ENCODE data around the gene FGF7. TPM values are rescaled to one million over a fixed set of nuclear protein-coding genes. Genes with fewer than 3 reads are reported as not detected.
"Not testable (repeated sequence)": the region's sequence is repeated elsewhere in the genome, so short reads cannot be mapped to it uniquely, and the experiment has no call there.

The FGF7 gene
- total RNA-seq, 4 donors from 2014 or later: 53.5 to 106 (median 64.0) TPM

DNA sequence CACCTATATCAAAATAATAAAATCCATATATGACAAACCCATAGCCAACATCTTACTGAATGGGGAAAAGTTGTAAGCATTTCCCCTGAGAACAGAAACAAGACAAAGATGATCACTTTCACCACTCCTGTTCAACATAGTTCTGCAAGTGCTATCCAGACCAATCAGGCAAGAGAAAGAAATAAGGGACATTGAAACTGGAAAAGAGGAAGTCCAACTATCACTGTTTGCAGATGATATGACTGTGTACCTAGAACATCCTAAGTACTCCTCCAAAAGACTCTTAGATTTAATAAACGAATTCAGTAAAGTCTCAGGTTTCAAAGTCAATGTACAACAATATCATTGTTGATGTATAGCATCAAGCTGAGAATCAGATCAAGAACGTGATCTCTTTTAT, 35.6 kb upstream of the FGF7 start:
- no peaks in the 10 kb centered on the region for H3K27me3 ChIP-seq
- intact Hi-C loops (cut with DNase I): no loop called here
- no peak overlapping the region for H3K4me3 ChIP-seq
- no peaks in the 10 kb centered on the region for H3K36me3 ChIP-seq
- no peaks in the 10 kb centered on the region for H3K4me1 ChIP-seq
- DNase-seq (ENCODE audit: extremely low spot score): no peak
- H3K9me3 ChIP-seq: no peaks in the 10 kb centered on the region
- no peak overlapping the region for H3K27ac ChIP-seq (replicated peaks in 1 of 4)
- WGBS: 95% methylated on average over 2 of the region's 2 CpGs
- TF ChIP-seq, protein P1, sequence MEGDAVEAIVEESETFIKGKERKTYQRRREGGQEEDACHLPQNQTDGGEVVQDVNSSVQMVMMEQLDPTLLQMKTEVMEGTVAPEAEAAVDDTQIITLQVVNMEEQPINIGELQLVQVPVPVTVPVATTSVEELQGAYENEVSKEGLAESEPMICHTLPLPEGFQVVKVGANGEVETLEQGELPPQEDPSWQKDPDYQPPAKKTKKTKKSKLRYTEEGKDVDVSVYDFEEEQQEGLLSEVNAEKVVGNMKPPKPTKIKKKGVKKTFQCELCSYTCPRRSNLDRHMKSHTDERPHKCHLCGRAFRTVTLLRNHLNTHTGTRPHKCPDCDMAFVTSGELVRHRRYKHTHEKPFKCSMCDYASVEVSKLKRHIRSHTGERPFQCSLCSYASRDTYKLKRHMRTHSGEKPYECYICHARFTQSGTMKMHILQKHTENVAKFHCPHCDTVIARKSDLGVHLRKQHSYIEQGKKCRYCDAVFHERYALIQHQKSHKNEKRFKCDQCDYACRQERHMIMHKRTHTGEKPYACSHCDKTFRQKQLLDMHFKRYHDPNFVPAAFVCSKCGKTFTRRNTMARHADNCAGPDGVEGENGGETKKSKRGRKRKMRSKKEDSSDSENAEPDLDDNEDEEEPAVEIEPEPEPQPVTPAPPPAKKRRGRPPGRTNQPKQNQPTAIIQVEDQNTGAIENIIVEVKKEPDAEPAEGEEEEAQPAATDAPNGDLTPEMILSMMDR (IDR thresholded peaks at IDR 0.05): no peak
- TF ChIP-seq POLR2AphosphoS5 (IDR thresholded peaks at IDR 0.05): no peak
- TF ChIP-seq EP300 (IDR thresholded peaks at IDR 0.05): no peak
- TF ChIP-seq POLR2A (IDR thresholded peaks at IDR 0.05; ENCODE audit: low read depth): no peak

DNA sequence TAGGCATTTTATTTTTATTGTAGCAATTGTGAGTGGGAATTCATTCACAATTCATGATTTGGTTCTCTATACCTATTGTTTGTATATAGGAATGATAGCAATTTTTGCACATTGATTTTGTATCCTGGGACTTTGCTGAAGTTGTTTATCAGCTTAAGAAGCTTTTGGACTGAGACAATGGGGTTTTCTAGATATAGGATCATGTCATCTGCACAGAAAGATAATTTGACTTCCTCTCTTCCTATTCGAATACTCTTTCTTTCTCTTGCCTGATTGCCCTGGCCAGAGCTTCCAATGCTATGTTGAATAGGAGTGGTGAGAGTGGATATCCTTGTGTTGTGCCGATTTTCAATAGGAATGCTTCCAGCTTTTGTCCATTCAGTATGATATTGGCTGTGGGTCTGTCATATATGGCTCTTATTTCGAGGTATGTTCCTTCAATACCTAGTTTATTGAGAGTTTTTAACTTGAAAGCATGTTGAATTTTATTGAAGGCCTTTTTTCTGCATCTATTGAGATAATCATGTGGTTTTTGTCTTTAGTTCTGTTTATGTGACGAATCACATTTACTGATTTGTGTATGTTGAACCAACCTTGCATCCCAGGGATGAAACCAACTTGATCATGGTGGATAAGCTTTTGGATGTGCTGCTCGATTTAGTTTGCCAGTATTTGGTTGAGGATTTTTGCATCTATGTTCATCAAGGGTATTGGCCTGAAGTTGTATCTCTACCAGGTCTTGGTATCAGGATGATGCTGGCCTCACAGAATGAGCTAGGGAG, 20.3 kb upstream of the FGF7 start:
- H3K4me1 ChIP-seq; DNase-seq (ENCODE audit: extremely low spot score); H3K27me3 ChIP-seq; H3K4me3 ChIP-seq; H3K36me3 ChIP-seq; intact Hi-C loops (cut with DNase I); H3K27ac ChIP-seq (replicated peaks in 1 of 4); H3K9me3 ChIP-seq: not testable (repeated sequence)
- WGBS: 89% methylated on average over 5 of the region's 5 CpGs

DNA sequence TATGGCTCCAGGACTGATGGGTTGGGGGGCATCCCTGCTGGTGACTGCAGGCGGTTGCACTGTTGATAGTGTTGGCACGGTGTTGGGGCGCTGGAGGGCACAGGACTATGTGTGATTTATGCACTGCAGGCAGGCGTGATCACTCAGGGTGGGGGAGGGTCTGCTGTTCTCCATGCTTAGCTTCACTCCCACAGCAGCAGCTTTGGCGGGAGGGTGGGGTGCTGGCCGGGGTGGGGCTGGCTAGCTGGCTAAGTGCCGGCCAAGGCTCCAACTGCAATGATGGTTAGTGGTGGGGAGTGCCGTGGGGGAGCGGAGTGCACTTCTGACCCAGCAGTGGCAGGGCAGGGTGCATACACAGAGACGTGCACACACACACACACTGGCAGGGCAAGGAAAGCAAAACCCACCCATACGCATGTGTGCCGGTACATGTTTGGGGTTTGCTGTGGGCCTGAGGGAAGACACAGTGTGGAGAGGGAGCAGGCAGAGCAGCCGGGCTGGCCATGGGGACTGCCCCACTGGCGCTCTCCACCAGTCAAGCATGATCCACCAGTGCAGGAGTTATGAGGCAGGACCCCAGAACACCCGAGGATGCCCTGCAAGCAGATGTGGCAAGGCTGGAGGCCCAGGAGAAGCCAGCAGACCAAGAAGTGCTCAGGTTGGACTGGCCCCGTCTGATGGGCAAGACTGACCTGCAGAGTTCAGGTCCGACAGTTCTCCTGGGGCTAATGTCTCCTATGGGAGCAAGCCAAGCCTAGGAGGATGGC, 16.5 kb upstream of the FGF7 start:
- Histone ChIP-seq H3K4me3 (no peak overlapping the region), H3K36me3 (no peaks in the 10 kb centered on the region), H3K9me3 (no peaks in the 10 kb centered on the region), H3K27ac (replicated peaks in 1 of 4) (no peak overlapping the region), H3K27me3 (no peaks in the 10 kb centered on the region), H3K4me1 (no peaks in the 10 kb centered on the region)
- DNase-seq (ENCODE audit: extremely low spot score): no peak
- 97% methylated on average over 15 of the region's 17 CpGs for WGBS
- intact Hi-C loops (cut with DNase I): no loop called here
- TF ChIP-seq POLR2AphosphoS5 (IDR thresholded peaks at IDR 0.05) (no peak), POLR2A (IDR thresholded peaks at IDR 0.05; ENCODE audit: low read depth) (no peak), EP300 (IDR thresholded peaks at IDR 0.05) (no peak)
- TF ChIP-seq, protein P1 (IDR thresholded peaks at IDR 0.05): no peak

DNA sequence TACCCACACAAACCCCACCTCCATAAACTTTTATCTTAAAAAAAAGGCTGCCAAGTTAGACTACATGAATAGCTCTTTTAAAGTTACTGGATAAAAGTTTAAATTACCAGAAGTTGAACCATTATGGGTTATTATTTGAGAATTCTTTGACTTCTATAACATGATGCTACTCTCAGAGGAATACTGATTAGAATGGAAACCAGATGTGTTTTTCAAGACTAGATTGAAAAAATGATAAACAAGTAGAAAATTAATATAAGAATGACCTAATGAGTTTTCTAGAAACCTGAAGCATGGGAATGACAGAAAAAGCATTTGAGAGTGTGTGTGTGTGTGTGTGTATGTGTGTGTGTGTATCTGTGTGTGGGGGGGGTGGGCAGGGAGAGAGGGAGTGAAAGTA, 12.4 kb upstream of the FGF7 start:
- TF ChIP-seq POLR2A (IDR thresholded peaks at IDR 0.05; ENCODE audit: low read depth) (no peak), POLR2AphosphoS5 (IDR thresholded peaks at IDR 0.05) (no peak), EP300 (IDR thresholded peaks at IDR 0.05) (no peak)
- TF ChIP-seq, protein P1 (IDR thresholded peaks at IDR 0.05): no peak
- Histone ChIP-seq H3K9me3 (no peaks in the 10 kb centered on the region), H3K4me3 (no peak overlapping the region), H3K4me1 (no peaks in the 10 kb centered on the region), H3K27ac (replicated peaks in 1 of 4) (no peak overlapping the region), H3K36me3 (no peaks in the 10 kb centered on the region), H3K27me3 (no peaks in the 10 kb centered on the region)
- intact Hi-C loops (cut with DNase I): no loop called here
- DNase-seq (ENCODE audit: extremely low spot score): no peak

DNA sequence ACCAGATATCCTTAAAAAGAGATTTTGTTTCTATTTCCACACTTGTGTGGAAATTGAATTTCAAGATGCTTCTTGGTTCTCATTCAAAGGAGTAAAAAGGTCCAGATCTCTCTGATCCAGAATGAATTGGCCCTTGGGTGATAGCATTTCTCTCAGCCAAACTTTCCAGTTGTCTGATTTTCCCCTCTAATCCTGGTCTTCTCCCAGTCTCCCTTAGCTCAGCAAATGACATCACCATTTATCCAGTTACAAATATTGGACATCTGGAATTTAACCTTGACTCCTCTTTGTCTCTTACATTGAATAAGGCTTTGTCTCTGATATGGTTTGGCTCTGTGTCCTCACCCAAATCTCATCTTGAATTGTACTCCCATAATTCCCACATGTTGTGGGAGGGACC, 10.2 kb upstream of the FGF7 start:
- H3K4me3 ChIP-seq: no peak overlapping the region
- no peaks in the 10 kb centered on the region for H3K9me3 ChIP-seq
- no peak for TF ChIP-seq EP300 (IDR thresholded peaks at IDR 0.05)
- TF ChIP-seq POLR2A (IDR thresholded peaks at IDR 0.05; ENCODE audit: low read depth): no peak
- TF ChIP-seq, protein P1 (IDR thresholded peaks at IDR 0.05): no peak
- no peak for TF ChIP-seq POLR2AphosphoS5 (IDR thresholded peaks at IDR 0.05)
- H3K36me3 ChIP-seq: no peaks in the 10 kb centered on the region
- no peaks in the 10 kb centered on the region for H3K27me3 ChIP-seq
- H3K4me1 ChIP-seq: no peaks in the 10 kb centered on the region
- no peak for DNase-seq (ENCODE audit: extremely low spot score)
- intact Hi-C loops (cut with DNase I): no loop called here
- H3K27ac ChIP-seq (replicated peaks in 1 of 4): no peak overlapping the region
